Measurements from ENCODE around the gene CARMIL3.

DNA sequence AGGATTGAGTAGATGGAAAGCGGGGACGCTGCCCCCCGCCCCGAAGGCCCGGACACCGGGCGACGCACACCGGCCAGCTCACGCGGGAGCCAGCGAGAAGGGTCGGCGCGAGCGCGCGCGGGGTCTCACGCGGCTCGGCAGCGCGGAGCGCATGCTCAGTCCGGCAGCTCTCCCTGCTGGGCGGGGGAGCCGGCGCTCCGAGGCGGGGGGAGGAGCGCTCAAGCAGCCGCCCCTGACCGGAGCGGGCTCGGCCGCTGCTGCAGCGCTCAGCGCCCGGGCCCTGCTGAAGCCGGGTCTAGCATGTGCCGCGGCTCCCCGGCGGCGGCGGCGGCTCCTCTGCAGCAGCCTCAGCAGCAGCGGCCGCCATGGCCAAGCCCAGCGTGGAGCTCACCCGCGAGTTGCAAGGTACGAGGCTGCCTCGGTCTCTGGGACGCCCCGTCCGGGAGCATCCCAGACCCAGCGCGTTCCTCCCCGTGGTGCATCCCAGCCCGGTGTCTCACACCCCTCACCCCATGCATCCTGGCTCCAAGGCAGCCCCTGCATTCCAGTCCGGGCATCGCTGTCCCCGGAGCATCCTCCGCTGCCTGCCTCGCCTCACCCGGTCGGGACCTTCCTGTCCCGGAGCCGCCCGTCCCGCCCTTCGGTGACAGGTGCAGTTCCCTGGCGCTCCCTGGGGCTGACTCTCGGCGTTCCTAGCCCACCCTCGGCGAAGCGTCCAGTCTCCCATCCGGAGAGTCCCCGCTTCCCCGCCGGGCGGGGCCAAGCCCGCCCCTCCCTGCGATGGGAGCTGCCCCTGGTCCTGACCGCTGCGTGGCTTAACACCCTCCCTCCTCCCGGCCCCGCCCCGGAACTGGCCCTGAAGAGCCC, at the start of gene CARMIL3:
- TF ChIP-seq, protein P1, sequence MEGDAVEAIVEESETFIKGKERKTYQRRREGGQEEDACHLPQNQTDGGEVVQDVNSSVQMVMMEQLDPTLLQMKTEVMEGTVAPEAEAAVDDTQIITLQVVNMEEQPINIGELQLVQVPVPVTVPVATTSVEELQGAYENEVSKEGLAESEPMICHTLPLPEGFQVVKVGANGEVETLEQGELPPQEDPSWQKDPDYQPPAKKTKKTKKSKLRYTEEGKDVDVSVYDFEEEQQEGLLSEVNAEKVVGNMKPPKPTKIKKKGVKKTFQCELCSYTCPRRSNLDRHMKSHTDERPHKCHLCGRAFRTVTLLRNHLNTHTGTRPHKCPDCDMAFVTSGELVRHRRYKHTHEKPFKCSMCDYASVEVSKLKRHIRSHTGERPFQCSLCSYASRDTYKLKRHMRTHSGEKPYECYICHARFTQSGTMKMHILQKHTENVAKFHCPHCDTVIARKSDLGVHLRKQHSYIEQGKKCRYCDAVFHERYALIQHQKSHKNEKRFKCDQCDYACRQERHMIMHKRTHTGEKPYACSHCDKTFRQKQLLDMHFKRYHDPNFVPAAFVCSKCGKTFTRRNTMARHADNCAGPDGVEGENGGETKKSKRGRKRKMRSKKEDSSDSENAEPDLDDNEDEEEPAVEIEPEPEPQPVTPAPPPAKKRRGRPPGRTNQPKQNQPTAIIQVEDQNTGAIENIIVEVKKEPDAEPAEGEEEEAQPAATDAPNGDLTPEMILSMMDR (IDR thresholded peaks at IDR 0.05; ENCODE audit: insufficient read depth, low read length) = no peak
- no peak for TF ChIP-seq GABPA (IDR thresholded peaks at IDR 0.05; ENCODE audit: low read depth)
